NCI-H2196 treated with DMSO at 0.1 percent for 48 hours (cell line): ENCODE measurements around the gene SCLT1.

ENCODE experiments used
- DNase-seq: peaks from one replicate; lab custom pipeline; 2025; ENCODE audit not compliant: unreplicated experiment; lab: John Stamatoyannopoulos, UW

Gene SCLT1

GRCh38 chr4:128961405-128961804 is 131.9 kb downstream of the SCLT1 start:
- no peak for DNase-seq

GRCh38 chr4:128958194-128958593 is 135.1 kb downstream of the SCLT1 start:
- no peak for DNase-seq

GRCh38 chr4:128957459-128957858 is 135.9 kb downstream of the SCLT1 start:
- no peak for DNase-seq

GRCh38 chr4:128955751-128956150 is 137.6 kb downstream of the SCLT1 start:
- DNase-seq = no peak

GRCh38 chr4:128954941-128955340 is 138.4 kb downstream of the SCLT1 start:
- no peak for DNase-seq

- DNase-seq = no peak
These were observed 142.0 kb downstream of the SCLT1 start for GRCh38 chr4:128951316-128951715.

GRCh38 chr4:128950796-128951195 is 142.5 kb downstream of the SCLT1 start:
- DNase-seq = no peak

- no peak for DNase-seq
These were observed 146.4 kb downstream of the SCLT1 start for GRCh38 chr4:128946916-128947315.

GRCh38 chr4:128942607-128943006 is 150.7 kb downstream of the SCLT1 start:
- DNase-seq = no peak

GRCh38 chr4:128940971-128941370 is 152.4 kb downstream of the SCLT1 start:
- DNase-seq = no peak

GRCh38 chr4:128930051-128930450 is 163.3 kb downstream of the SCLT1 start:
- DNase-seq = no peak

GRCh38 chr4:128924951-128925350 is 168.4 kb downstream of the SCLT1 start:
- no peak for DNase-seq

GRCh38 chr4:128921954-128922353 is 171.4 kb downstream of the SCLT1 start:
- no peak for DNase-seq

GRCh38 chr4:128917781-128918180 is 175.6 kb downstream of the SCLT1 start:
- DNase-seq = no peak

GRCh38 chr4:128916832-128917231 is 176.5 kb downstream of the SCLT1 start:
- DNase-seq = no peak

GRCh38 chr4:128915544-128915943 is 177.8 kb downstream of the SCLT1 start:
- no peak for DNase-seq

- no peak for DNase-seq
These were observed 180.1 kb downstream of the SCLT1 start for GRCh38 chr4:128913228-128913627.

GRCh38 chr4:128908735-128909134 is 184.6 kb downstream of the SCLT1 start:
- no peak for DNase-seq

- DNase-seq = no peak
These were observed 185.4 kb downstream of the SCLT1 start for GRCh38 chr4:128907981-128908380.

- DNase-seq = no peak
These were observed 186.8 kb downstream of the SCLT1 start for GRCh38 chr4:128906581-128906980.

GRCh38 chr4:128904821-128905220 is 188.5 kb downstream of the SCLT1 start:
- DNase-seq = no peak

- DNase-seq = no peak
These were observed 212.7 kb downstream of the SCLT1 start for GRCh38 chr4:128880662-128881061.

- no peak for DNase-seq
These were observed 213.4 kb downstream of the SCLT1 start for GRCh38 chr4:128879971-128880370.

GRCh38 chr4:128879283-128879682 is 214.1 kb downstream of the SCLT1 start:
- no peak for DNase-seq
